Parathyroid adenoma (tissue), 2 donors: Measurements from ENCODE around the gene CTNNB1.

ENCODE experiments used
- H2AFZ ChIP-seq: fragments of 300-600 bp; sonication (generic); one replicate; pipeline ENCODE4 v1.7.0; 2017; ENCODE audit warnings: antibody characterized with exemption, mild to moderate bottlenecking
- H3K27ac ChIP-seq: fragments of 300-600 bp; sonication (generic); one replicate; pipeline ENCODE4 v1.7.0; 2017
- H3K27me3 ChIP-seq: fragments of 300-600 bp; sonication (generic); one replicate; pipeline ENCODE4 v1.7.0; 2017; ENCODE audit warnings: low read length; ENCODE audit not compliant: control insufficient read depth, insufficient read depth
- H3K36me3 ChIP-seq: fragments of 300-600 bp; sonication (generic); one replicate; pipeline ENCODE4 v1.7.0; 2017; ENCODE audit warnings: low read length; ENCODE audit not compliant: control insufficient read depth, insufficient read depth
- H3K4me1 ChIP-seq: fragments of 300-600 bp; sonication (generic); one replicate; pipeline ENCODE4 v1.7.0; 2017; ENCODE audit warnings: control low read depth
- H3K4me2 ChIP-seq: fragments of 300-600 bp; sonication (generic); one replicate; pipeline ENCODE4 v1.7.0; 2017; ENCODE audit warnings: low read length
- H3K4me3 ChIP-seq: fragments of 300-600 bp; sonication (generic); one replicate; pipeline ENCODE4 v1.7.0; 2017; ENCODE audit warnings: low read depth, low read length
- H3K79me2 ChIP-seq: fragments of 300-600 bp; sonication (generic); one replicate; pipeline ENCODE4 v1.7.0; 2017; ENCODE audit warnings: control low read depth
- H3K9ac ChIP-seq: fragments of 300-600 bp; sonication (generic); one replicate; pipeline ENCODE4 v1.7.0; 2017; ENCODE audit warnings: mild to moderate bottlenecking
- H3K9me3 ChIP-seq: fragments of 300-600 bp; sonication (generic); one replicate; pipeline ENCODE4 v1.7.0; 2017; ENCODE audit warnings: low read length; ENCODE audit not compliant: control insufficient read depth
- CTCF ChIP-seq: fragments of 300-600 bp; sonication (generic); IDR thresholded peaks from one replicate; pipeline ENCODE4 v1.7.0; 2017; ENCODE audit warnings: antibody characterized with exemption, mild to moderate bottlenecking
- donor health status: primary hyperparathyroidism.

The CTNNB1 gene

GRCh38 chr3:41162541-41162940 lies 36.8 kb upstream of the CTNNB1 start:
- Histone ChIP-seq H2AFZ (no peak overlapping the region), H3K4me3 (no peak overlapping the region), H3K4me1 (no peaks in the 10 kb centered on the region), H3K9ac (no peak overlapping the region), H3K27ac (no peak overlapping the region), H3K27me3 (no peaks in the 10 kb centered on the region), H3K79me2 (no peaks in the 10 kb centered on the region), H3K36me3 (no peaks in the 10 kb centered on the region), H3K4me2 (no peak overlapping the region), H3K9me3 (no peaks in the 10 kb centered on the region)
- TF ChIP-seq CTCF: no peak

- no peak overlapping the region for H3K4me3 ChIP-seq
- H3K9ac ChIP-seq: no peak overlapping the region
- no peaks in the 10 kb centered on the region for H3K79me2 ChIP-seq
- H3K36me3 ChIP-seq: no peaks in the 10 kb centered on the region
- H3K9me3 ChIP-seq: no peaks in the 10 kb centered on the region
- H3K27ac ChIP-seq: no peak overlapping the region
- no peak overlapping the region for H2AFZ ChIP-seq
- TF ChIP-seq CTCF: no peak
- no peaks in the 10 kb centered on the region for H3K27me3 ChIP-seq
- H3K4me1 ChIP-seq: no peaks in the 10 kb centered on the region
- H3K4me2 ChIP-seq: no peak overlapping the region
Measured at GRCh38 chr3:41163006-41163405, 36.3 kb upstream of the CTNNB1 start.

GRCh38 chr3:41163421-41163820 lies 35.9 kb upstream of the CTNNB1 start:
- no peak overlapping the region for H2AFZ ChIP-seq
- H3K9ac ChIP-seq: no peak overlapping the region
- no peaks in the 10 kb centered on the region for H3K9me3 ChIP-seq
- H3K79me2 ChIP-seq: no peaks in the 10 kb centered on the region
- H3K4me1 ChIP-seq: no peaks in the 10 kb centered on the region
- H3K4me3 ChIP-seq: no peak overlapping the region
- H3K27me3 ChIP-seq: no peaks in the 10 kb centered on the region
- TF ChIP-seq CTCF: no peak
- H3K36me3 ChIP-seq: no peaks in the 10 kb centered on the region
- no peak overlapping the region for H3K4me2 ChIP-seq
- no peak overlapping the region for H3K27ac ChIP-seq

- Histone ChIP-seq H3K4me2 (no peak overlapping the region), H3K27me3 (no peaks in the 10 kb centered on the region), H3K4me3 (no peak overlapping the region), H2AFZ (no peak overlapping the region), H3K4me1 (peaks cover 6% of the 10 kb centered on the region), H3K79me2 (no peaks in the 10 kb centered on the region), H3K36me3 (no peaks in the 10 kb centered on the region), H3K27ac (no peak overlapping the region), H3K9me3 (no peaks in the 10 kb centered on the region), H3K9ac (no peak overlapping the region)
- TF ChIP-seq CTCF: no peak
Measured at GRCh38 chr3:41164777-41165176, 34.5 kb upstream of the CTNNB1 start.

GRCh38 chr3:41167722-41168497 lies 31.4 kb upstream of the CTNNB1 start:
- no peak for TF ChIP-seq CTCF
- H3K79me2 ChIP-seq: no peaks in the 10 kb centered on the region
- H3K4me3 ChIP-seq: no peak overlapping the region
- no peaks in the 10 kb centered on the region for H3K9me3 ChIP-seq
- H3K4me1 ChIP-seq: peaks cover 6% of the 10 kb centered on the region
- no peaks in the 10 kb centered on the region for H3K36me3 ChIP-seq
- H3K4me2 ChIP-seq: no peak overlapping the region
- no peaks in the 10 kb centered on the region for H3K27me3 ChIP-seq
- no peak overlapping the region for H2AFZ ChIP-seq
- H3K27ac ChIP-seq: no peak overlapping the region
- no peak overlapping the region for H3K9ac ChIP-seq
